Measurements from ENCODE around the gene PTTG2.

Gene PTTG2

DNA sequence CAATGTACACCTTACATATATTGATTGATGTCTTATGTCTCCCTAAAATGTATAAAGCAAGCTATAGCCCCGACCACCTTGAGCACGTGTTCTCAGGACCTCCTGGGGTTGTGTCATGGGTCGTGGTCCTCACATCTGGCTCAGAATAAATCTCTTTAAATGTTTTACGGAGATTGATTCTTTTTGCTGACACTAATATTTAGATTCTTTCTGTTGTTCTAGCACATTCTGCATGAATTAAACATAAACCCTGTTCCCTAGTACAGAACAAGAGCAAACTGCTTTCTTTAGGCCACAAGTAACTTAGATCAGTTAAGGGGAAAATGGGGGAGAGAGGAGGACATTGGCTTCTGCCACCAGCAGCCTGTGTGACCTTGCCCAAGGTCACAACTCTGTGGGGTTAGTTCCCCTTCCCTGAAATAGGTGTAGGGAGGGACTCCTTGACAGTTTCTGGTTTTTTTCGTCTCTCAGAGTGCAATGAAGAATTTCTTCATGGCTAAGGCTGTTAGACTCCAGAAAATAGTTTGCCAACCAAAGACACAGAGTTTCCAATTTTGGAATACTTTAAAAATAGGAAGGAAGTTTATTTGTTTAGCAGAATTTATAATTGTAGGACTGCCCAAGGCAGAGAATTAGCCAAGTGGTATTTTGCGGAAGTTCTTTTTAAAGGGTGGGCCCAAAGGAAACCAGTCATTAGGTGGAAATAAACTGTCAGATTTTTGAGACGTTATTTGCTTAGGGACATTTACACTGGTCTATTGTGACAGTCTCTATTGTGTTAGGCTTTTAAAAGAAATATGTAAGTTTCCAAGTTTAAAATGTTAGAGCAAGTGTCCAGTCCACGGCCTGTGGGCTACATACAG is 29.4 kb downstream of the PTTG2 start:
- peak in 1 of 3 experiments; percentile 12 for DNase-seq

DNA sequence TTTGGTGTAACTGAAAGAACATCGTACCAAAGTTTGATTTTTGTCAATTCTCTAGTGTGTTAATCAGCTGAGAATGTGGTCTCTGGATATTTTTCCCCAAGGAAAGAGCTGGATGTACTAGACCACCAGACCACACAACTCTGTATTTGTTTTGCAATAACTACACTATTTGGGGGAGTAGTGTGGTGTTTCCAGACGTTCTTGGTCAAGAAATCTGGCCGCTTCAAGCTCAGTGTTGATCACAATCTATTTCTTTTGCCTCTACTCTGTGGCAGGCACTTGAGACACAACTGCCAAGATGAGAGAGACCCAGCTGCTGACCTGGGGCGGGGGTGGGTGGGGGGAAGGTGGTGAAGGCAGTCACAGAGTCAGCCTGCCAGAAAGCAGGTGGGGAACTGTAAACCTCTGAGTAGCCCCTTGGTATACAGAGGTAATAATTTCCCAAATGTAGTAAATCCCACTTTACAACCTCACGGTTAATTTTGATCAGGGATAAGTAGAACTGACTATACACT is 30.6 kb downstream of the PTTG2 start:
- no peak for DNase-seq

DNA sequence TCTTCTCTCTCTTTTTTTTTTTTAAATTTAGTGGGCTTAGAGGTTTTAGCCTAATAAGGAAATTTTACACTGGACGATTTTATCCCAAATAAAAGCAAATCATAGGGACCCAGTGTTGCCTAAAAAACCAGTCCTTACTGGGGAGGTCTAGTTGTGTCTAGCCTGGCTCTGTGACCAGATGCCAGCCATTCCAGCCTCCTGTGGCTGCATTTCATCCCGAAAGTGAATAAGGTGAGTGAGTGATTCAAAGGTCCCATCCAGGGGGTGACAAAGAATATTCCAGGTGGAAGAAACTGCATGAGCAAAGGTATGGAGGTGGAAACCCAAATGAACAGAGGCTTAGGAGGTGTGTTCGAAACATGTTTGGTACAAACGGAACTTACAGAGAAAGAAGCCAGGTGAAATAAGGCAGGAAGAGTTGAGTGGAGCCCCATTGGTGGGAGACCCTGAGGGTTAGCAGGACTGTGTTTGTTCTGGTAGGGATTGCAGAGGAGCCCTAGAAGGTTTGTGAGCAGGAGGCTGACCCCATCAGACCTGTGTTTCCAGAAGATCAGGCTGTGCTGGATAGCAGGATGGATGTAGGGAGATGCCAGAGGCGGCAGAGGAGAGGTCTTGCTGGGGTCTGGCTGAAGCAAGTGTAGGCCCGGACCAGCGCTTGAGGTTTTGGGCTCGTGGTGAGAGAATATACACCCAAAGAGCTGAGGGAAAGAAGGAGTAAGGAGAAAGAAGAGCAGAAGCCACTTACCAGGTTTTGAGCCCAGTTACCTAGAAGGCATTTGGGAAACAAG is 31.6 kb downstream of the PTTG2 start:
- no peak for DNase-seq

DNA sequence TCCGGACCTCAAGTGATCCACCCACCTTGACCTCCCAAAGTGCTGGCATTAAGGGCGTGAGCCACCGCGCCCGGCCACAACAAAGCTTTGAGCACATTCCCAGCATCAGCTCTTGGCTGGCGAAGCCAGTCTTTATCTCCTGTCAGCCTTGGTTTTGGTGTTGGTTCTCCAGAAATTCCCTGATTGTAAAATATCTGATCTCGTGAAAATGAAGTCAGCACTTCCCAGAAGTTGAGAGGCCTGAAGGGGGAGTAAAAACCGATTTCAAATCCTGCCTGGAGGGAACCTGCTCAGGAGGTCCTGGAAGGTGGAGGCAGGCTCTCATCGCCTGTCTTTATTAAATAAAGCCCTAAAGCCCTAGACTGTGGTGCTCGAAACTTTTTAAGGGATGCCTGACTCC is 33.6 kb downstream of the PTTG2 start:
- no peak for DNase-seq

DNA sequence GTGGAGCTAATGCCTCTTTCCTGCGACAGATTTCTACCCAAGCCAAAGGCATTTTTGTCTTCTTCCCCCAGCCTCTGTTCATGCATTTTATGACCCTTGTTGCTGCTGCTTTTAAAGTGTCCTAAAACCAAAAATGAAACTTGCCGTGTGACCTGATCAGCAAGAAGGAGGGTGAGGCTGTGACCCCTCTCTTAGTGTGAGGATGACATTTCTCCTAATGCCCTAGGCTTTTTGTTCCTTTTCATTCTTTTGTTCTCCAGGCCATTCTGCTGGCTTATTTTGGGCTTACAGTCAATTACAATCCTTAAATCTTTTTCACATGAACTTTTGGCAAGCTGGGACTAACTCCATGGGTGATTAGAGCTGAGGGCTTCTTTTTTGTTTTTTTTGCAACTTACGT is 34.4 kb downstream of the PTTG2 start:
- DNase-seq = no peak

DNA sequence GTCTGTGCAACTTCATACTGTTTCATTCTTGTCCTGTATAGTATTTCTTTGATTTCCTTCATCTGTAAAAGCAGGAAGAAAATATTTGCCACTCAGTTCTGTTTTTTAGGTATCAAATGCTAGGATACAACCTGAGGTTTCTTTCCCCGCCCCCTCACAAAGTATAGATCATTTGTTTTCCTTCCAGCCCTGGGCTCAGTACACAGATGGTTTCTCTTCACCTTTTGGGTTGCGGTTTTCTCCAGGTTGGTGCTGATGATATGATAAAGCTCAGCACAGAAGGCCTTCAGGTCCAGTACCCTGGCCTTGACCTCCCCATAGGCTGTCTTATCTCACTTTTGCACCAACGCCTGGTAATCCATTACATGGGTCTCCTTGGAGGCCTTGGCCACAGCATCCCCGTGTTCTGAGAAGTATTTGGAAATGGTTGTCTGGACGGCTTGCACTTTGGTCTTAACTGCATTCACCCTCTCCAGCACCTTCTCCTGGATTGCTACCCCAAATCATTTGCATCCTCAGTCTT is 35.2 kb downstream of the PTTG2 start:
- DNase-seq = no peak

DNA sequence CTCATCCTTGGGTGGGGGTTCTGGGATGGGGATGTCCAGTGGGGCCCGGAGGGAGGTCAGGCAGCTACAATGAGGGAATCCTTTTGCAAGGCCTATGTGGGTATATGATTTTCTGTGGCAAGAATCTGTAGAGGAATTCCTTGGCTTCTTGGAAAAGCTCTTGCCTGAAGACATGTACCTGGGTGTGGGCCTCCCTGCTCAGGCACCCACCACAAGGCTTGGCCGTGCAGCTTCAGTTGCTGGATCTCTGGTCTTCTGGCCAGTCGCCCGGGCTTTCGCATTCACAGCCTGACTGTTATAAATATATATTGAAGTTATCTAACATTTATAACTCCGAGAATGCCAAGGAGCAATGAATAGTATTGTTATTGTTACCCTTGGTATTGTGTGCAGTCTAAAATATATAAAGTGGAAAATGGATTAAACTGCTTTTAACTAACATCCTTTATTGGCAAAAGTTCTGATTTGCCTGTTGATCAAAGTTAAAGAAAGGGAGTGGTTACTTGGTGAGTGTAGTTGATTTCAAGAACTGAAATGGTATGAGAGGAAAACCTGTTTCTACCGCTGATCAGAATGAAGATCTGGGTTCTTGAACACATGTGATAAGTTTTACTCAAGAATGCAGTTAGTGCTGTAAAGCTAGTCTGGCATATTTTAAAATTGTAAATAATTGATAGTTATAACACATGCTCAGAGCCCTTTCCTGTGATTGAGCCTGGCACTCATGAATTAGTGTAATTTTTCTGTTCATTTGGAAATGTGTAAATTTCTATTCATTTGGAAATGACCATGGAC is 36.0 kb downstream of the PTTG2 start:
- DNase-seq = no peak

DNA sequence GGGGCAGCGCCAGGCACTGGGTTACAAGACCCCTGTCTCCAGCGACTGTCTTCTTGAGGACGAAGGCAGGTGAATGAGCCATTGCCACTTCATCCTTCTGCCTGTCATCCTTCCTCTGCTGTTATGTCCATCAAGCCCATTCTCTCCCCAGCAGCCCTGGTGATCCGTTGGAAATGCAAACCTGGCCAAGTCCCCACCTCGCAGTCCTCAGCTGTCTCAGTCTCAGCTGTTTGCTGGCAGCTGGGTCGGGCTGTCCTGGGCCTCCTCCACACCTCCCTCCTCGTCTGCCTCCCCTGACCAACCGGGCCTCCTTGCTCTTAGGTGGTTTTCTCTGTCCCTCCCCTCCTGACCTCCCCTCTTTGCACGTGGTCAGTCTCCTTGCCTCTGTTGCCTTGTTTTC is 38.0 kb downstream of the PTTG2 start:
- DNase-seq = no peak

DNA sequence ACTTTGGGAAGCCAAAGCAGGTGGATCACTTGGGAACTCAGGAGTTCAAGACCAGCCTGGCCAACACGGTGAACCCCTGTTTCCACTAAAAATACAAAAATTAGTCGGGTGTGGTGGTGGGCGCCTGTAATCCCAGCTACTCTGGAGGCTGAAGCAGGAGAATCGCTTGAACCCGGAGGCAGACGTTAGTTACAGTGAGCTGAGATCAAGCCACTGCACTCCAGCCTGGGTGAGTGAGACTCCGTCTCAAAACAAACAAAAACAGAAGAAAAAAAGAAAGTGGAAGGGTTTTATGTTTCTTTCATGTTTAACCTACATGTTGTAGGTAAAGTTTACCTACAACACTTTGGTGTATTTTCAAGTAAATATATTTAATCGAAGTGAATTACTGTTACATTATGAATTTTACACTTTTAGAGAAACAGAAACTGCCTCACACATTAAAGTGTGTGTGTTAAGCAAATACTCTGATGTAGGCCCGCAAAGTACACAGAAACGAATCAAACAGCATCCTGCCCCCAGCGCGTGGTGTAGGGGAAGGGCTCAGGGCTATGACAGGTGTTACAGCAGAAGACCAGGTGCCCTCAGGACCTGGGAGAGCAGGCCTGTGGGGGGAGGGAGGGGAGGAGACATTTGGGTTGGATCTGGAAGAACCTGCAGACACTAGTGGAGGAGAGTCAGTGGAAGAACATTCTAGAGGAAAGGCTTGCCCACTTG is 39.0 kb downstream of the PTTG2 start:
- DNase-seq = peak; percentile 17 to 85 (median 73)

DNA sequence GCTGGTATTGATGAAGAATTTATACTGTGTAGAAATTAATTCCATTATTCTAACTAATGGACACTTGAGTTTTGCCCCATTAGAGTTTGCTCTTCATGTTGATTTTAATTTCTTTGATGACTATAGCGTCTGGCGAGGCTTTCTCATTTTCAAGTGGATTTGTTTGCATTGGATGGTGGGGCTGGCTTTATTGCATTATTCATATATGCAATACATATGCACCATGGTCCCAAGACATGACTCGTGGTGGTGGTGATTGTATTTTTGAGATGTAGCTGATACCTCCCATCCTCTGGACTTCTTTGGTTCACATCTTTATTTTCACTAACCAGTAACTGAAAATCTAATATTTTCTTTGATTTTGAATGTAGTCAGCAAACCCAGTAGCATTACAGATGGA is 39.8 kb downstream of the PTTG2 start:
- DNase-seq = no peak

DNA sequence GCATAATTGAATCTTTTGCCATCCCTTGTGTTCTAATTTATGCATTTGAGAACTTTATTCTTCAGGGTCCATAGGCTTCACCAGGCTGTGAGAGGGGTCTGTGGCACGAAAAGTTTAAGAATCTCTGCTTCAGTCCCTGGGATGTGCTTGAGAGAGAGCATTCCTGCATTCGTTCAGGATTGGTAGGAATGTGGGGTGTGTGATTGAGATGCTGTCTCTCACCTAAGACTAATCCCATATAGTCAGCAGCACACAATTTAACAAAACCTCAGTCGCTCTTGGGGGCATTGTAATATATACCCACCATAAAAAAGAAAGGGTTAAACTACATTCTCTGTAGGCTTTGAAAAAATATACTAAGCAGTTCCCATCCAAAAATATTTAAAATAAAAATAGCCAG is 41.7 kb downstream of the PTTG2 start:
- DNase-seq = no peak

DNA sequence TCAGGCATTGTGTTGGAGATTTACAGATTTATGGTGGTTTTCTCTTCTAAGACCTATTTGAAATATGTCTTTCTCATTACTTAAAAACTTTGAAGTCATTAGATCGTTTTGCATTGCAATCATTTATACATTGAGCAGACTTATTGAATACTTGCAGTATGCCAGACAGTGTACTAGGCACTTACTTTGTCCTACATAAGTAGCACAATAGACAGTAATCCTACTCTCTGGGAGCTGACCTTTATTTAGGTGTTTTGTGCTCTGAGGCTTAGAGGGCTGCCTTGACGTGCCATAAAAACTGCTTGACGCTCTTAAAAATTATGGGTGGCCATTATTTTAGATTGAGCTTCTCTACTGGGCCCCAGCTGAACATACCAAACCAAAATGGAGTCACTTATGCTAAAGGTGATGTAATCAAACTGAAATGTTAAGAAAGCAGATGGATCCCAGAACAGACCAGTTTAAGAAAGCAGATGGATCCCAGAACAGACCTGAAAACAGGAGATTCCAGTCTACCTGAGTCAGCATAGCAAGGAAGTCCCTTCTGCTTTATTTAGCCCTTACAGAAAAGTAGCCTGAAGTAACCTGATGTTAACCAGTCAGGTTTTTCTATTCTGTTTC is 42.4 kb downstream of the PTTG2 start:
- no peak for DNase-seq

DNA sequence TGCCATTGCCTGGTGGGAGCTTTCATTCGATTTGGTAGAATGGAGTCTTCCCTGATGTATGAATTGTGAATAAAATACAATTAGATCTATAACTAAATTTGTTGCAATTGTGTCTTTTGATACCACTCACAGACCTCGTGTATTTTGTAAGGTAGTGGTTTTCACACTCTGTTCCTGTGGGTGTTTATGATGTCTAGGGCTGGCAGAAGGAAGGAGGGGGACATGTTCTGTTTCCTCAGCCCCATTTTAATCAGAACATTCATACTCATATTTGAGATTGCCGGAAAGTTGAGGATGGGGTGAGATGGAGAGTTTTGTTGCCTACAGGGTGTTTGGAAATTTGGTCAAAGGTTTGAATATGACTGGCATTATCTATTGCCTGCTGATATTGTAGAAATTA is 42.9 kb downstream of the PTTG2 start:
- DNase-seq = no peak

DNA sequence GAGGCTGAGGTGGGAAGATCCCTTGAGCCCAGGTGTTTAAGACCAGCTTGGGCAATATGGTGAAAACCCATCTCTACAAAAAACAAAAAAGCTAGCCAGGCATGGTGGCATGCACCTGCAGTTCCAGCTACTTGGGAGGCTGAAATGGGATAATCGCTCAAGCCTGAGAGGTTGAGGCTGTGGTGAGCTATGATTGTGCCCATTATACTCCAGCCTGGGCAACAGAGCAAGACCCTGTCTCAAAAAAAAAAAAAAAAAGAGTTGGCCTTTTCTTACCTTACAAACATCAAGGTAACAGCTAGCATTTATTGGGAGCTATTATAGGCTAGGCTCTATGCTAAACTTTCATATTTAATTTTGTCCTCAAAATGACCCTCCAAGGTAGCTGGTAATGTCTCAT is 43.4 kb downstream of the PTTG2 start:
- DNase-seq = no peak

DNA sequence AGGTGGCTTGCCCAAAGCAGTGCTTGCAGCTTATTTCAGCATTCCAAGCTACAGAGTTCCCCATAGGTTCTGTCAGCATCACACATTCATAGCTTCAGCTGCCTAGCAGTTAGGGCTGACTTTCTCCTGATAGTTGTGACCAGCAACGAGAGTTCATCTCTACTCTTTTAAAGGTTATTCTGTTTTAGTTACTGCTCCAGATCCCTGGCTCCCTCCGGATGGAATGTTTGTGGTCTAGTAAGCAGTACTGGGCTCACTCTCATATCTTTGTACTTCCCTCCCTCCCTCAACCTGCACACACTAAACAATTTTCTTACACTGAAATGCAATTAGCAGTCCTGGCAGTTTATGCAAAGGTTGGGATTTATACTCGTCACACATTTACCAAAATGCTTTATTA is 43.9 kb downstream of the PTTG2 start:
- DNase-seq = no peak

DNA sequence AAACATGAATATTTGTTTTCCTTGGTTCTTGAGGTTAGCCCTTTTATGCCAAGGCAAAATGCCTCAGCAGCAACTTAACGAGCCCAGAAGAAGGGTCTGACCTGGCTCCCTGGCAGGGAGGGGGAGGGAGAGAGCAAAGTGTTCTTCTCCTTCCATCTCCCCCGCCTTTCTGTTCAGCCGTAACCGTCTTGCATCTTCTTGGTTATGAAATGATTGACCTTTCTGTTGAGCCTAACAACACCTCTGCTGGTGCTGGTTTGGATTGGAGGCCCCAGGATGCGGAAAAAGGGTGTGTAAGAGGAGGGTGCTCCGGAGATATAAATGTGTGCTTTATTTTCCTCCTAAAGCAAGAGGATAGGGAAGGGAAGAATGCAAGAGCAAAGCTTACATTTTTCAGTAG is 44.7 kb downstream of the PTTG2 start:
- DNase-seq = no peak

DNA sequence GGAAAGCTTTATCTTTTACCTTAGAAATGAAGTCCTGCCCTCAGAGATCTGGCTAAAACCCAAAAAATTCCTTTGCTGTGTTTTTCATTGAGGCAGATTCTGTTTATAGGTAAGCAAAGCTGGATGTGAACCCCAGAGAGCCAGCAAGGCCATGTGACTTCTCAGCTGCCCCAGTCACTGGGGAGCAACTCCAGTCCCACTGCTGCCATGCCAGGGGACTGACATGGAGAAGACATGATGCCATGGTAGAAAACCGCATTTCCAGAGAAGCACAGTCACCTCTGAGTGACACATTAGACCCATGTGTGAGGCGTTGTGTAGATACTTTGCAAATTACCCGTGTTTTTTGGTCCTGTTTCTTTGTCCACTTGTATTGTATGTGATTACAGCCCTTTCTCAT is 45.4 kb downstream of the PTTG2 start:
- DNase-seq = no peak

DNA sequence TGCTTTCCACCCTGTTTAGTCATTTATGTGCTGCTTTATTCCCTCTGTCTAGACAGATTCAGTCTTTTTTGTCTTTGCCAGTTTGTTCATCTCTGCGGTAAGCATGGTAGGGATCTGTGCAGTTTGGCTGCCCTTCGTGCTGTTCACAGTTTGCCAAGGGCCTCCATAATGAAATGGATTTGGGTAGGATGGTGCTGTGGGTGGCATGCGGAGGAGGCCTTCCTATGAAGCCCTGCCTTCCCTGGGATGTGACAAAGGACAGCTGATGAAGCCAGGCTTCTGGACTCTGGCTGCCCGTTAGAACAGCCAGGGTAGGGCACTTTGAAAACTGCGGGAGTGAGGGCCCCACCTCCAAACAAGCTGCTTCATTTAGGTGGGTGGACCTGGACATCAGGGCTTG is 47.4 kb downstream of the PTTG2 start:
- no peak for DNase-seq

DNA sequence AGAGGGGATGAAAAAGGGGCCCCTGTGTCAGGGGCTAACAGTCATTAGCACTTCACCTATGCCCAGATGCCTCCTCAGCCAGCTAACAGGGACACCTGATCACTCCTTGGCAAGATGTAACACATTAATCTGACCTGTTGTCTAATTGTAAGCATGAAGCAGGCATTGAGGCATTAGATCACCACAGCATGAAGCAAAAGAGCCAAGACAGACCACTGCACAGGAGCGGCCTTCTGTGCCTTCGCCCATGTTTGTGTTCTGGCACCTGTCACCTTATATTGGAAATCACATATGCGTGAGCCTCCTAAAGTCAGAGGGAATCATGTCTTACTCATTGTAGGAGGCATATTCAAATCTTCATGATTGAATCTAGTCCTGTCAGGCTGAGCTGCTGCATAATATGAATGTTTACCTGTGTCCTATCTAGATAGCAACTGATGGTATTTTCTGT is 48.4 kb downstream of the PTTG2 start:
- DNase-seq = no peak

DNA sequence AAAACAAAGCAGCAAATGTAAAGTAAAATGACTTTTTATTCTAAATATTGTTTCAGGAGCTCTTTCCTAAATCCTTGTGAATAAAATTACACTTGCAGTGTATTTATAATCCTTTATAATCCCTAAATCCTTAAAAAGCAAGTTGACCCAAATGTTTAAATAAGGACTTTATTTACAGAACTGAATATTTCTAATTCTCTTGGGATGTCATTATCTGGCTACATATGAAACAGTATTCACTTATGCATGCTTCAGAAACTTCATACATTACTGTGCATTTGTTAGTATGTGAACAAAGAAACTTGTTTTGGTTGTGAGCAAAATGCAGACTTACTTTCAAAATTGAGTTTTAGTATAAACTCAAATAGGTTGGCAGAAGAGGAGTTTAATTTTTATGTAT is 49.2 kb downstream of the PTTG2 start:
- no peak for DNase-seq

DNA sequence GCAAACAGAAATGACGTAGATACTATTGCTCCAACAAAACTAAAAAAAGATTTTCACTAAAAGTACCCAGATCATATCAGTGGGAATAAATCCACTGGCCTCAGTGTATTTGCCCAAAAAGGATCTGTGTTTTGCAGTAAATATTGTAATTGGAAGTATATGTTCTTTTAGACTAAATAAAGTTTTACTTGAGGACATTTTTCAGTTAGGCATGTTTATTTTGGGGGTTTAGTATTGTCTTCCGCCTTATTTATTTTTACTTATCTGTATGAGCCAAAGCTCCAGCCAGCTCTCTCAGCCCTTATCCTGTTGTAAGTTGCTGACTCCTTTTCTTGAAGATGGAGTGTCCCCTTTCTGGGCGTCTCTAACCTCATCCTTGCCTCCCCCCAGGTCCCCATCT is 49.8 kb downstream of the PTTG2 start:
- no peak for DNase-seq

Measured in NCI-H1417 (cell line).